CD8-positive, alpha-beta memory T cell (primary cell): ENCODE measurements around the gene ERMP1. TPM values are rescaled to one million over a fixed set of nuclear protein-coding genes. Genes with fewer than 3 reads are reported as not detected.

Source experiments
- polyA plus RNA-seq: library from polyadenylated mRNA; unstranded; fragments of 300-500 nt; fragmentation: Illumina TruSeq; gene quantifications from one replicate; pipeline ENCODE4 v1.2.3, GENCODE V29; 2021
- total RNA-seq, 2 experiments: library from RNA; stranded (reverse); gene quantifications; one replicate each; pipeline ENCODE4 v1.2.3, GENCODE V29; 2021

Gene ERMP1
- total and polyA plus RNA-seq, 3 experiments from 2014 or later: 8.6 to 17.2 (median 10.0) TPM

Other genes with a start within 250 kb of the ERMP1 start
- gene RIC1, start 204.0 kb downstream of the ERMP1 start, total RNA-seq: 10 to 100 TPM; 13.2 to 15.0 TPM
- gene RIC1, start 204.0 kb downstream of the ERMP1 start, polyA plus RNA-seq: 6.3 TPM
- not detected for gene MLANA, start 57.8 kb upstream of the ERMP1 start, total RNA-seq
- not detected for gene MLANA, start 57.8 kb upstream of the ERMP1 start, polyA plus RNA-seq
- 10 to 100 TPM; 19.7 to 21.0 TPM for gene RANBP6, start 182.5 kb upstream of the ERMP1 start, total RNA-seq
- gene RANBP6, start 182.5 kb upstream of the ERMP1 start, polyA plus RNA-seq: 17.5 TPM